Stimulated activated CD4-positive, alpha-beta T cell treated with anti-CD3 and anti-CD28 coated beads, Interleukin-12 subunit alpha, Interleukin-12 subunit beta, amount 100 ng/mL, for 48 hours (primary cell): ENCODE data around the gene TBC1D22A.
"Not testable (repeated sequence)": the region's sequence is repeated elsewhere in the genome, so short reads cannot be mapped to it uniquely, and the experiment has no call there.

ENCODE experiments used
- DNase-seq, 3 donors: peaks; one replicate each; pipeline ENCODE4 v3.0.0-alpha.2; 2020; ENCODE audit warnings: low read depth in 2 of 3, low spot score in 1 of 3

The TBC1D22A gene

GRCh38 chr22:46773076-46773475 is 10.6 kb downstream of the TBC1D22A start:
- no peak for DNase-seq

DNA sequence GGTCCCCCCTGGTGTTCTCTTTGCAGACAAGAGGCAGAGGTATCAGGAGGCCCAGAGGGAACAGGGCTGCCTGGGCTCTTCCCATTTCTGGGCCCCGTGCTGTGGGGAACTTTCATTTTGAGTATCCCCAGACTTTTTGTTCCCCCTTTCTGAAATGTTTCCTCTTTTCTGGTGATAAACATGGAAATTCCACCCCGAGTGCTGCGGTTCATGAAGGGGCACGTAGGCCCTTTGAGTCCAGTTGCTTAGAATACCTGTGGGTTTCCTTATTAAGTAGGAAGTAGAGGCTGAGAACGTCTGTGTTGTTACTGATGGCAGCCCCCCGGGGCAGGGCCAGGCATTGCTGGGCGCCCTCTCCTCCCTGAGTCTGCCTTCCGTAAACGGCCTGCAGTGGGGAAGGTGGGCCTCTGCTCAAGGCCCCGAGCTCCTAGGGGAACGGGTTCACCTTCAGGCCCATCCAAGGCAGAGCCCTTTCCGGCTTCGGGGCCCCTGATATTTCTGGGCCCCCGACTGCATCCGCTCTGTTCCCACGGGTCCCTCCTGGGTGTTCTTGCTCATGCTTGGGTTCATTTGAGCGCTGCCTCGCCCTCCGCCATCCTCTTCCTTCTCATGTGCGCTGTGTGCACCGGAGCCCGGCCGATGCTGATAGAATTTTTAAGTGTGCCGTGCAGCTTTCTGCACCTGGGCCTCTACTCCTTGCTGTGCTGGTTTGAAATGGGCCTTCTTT is 12.0 kb downstream of the TBC1D22A start:
- peak in 1 of 3 donors; percentile 32 for DNase-seq

- no peak for DNase-seq
Measured at GRCh38 chr22:46774980-46775849, 12.8 kb downstream of the TBC1D22A start.

- no peak for DNase-seq
Measured at GRCh38 chr22:46775850-46776826, 13.7 kb downstream of the TBC1D22A start.

- DNase-seq = no peak
Measured at GRCh38 chr22:46776876-46777608, 14.6 kb downstream of the TBC1D22A start.

DNA sequence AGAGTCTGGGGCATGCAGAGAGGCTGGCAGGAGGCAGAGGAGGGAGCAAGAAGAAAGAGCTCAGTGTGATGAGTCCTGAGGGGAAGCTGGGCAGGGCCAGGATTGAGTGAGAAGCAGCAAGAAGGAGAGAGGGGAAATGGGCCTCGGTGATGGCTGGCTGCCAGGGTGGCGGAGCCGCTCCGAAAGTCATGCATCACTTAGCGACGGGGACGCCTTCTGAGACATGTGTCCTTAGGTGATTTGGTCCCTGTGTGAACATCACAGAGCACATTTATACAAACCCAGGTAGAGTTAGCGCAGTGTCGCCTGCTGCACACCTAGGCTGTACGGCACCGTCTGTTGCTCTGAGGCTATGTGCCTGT is 15.1 kb downstream of the TBC1D22A start:
- DNase-seq = peak in 2 of 3 donors; percentile 24 to 32

GRCh38 chr22:46779023-46779422 is 16.6 kb downstream of the TBC1D22A start:
- no peak for DNase-seq

DNA sequence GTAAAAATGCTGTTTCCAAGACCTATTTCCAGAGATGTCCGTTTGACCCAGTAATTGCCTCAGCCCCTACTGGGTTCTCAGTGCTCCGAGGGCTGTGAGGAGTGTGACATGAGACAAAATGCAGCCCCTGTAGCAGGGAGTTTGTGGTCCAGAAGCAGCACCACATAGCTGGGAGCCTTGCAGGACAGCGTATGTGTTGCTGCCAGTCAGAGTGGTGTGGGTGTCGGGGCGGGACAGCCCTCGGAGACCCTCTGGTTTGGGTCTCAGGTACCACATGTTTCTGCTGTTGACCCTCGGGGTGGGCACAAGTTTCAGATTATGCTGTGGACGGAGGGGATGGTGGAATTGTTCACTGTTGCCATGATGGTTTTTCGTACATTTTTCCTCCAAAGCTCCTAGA is 17.2 kb downstream of the TBC1D22A start:
- no peak for DNase-seq

DNA sequence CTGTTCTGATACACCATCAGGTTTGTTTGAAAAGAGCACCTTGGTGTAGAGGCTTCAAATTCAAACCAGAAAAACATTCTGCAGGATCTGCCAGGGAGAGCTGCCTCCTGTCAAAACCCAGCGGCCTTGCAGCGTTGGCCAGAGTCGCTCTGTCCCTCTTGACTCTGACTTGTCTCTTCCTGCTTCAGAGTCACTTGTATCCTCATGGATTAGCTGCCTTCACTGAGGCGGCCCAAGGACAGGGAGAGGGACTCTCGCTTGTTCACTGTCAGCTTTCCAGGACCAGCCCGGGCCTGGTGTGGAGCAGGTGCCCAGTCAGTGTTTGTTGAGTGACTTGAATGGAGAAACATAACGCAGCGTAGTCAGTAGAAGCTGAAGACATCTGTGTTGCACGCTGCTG is 18.0 kb downstream of the TBC1D22A start:
- DNase-seq = no peak

DNA sequence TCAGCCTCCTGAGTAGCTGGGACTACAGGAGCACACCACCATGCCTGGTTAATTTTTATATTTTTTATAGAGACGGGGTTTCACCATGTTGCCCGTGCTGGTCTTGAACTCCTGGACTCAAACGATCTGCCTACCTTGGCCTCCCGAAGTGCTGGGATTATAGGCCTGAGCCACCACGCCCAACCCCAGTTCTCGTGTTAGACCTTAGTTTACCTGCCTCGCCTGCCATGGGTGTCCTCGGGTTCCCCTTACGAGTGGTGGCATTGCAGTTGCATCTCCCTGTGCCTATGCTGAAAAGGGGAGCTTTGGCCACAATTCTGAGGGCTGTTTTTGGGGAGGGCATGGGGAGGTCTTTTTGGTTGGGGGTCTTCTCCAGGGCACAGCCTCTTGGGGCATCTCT is 18.8 kb downstream of the TBC1D22A start:
- no peak for DNase-seq

GRCh38 chr22:46782200-46782599 is 19.8 kb downstream of the TBC1D22A start:
- DNase-seq = not testable (repeated sequence)

GRCh38 chr22:46783721-46784120 is 21.3 kb downstream of the TBC1D22A start:
- no peak for DNase-seq

GRCh38 chr22:46788441-46789172 is 26.2 kb downstream of the TBC1D22A start:
- no peak for DNase-seq

GRCh38 chr22:46789992-46790391 is 27.5 kb downstream of the TBC1D22A start:
- no peak for DNase-seq

DNA sequence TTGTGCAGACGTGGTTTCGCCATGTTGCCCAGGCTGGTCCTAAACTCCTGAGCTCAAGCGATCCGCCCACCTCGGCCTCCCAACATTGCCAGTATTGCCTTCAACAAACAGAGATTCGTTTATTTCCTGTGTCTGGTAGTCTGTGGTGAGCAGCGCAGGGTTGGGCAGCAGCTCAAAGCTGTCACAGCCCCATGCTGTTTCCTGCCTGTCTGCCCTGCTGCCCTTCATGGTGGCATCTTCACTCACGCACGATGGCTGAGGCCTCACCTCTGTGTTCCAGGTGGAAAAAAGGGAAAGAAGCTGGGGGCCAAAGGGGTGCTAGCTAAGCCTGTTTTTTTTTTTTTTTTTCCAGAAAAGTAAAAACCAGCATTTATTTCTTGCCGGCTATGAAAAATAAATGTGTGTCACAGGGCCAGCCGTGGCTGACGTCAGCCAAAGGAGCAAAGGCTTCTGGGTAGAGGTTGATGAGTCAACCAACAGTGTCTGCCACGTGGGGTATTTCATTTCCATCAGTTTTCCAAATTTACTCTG is 28.8 kb downstream of the TBC1D22A start:
- peak; percentile 46 to 66 (median 54) for DNase-seq

DNA sequence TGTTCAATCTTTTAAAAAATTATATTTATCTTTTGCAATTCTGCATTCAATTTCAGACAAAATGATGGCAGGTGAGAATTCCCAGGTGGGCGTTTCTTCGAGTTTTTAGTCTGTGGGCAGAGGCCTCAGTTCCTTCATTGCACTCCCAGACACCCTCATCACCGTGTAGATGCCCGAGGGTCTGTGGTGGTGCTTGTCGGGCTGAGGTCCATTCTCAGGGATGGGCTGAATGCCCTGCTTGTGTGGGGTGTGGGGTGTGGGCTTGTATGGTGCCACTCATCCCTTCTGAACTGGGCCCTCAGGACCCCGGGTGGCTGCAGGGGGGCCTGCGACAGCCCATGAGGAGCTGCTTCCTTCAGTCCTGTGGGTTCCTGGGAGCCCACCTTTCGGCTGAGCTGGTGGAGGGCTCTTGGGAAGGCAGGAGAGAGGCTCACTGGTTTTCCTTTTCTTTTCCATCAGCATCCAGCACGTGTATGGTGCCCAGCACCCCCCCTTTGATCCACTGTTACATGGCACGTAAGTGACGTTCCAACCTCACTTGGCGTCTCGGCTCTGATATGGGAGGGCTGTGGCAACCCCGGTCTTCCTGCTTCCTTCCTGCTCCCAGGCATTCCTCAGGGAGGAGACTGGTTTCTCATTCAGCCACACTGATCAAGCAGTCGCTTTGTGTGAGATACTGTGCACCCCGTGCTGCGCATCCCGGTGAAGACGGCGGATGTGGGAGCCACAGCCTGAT is 29.8 kb downstream of the TBC1D22A start:
- no peak for DNase-seq

DNA sequence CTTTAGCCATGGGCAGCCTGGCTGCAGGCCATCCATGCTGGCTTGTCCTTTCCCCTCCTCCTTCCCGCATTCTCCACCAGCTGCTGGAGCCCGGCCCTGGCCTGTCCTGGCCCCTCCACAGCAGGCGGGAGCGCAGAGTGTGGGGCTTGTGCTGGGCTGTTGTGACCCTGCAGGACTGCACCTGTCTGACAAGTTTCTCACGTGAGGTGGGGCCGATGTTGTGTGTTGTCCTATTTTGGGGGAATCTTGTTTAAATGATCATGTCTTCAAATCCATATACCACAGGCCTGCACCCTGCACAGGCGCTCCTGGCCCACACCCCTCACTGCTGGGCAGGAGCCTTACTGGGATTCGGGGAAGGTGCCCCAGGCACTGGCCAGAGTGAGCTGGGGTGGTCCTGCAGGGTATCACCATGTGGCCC is 30.4 kb downstream of the TBC1D22A start:
- DNase-seq = no peak

- no peak for DNase-seq
Measured at GRCh38 chr22:46793497-46793896, 31.0 kb downstream of the TBC1D22A start.

GRCh38 chr22:46794067-46794466 is 31.6 kb downstream of the TBC1D22A start:
- DNase-seq = no peak
